Measurements from ENCODE around the gene ELOVL4.
A peak's percentile ranks its signal among the peaks of the same experiment; 100 is the strongest.

ELOVL4 gene

GRCh38 chr6:79872303-79872702 is 75.0 kb downstream of the ELOVL4 start:
- H3K4me3 ChIP-seq (replicated peaks in 1 of 2; ENCODE audit: low read depth in 2 of 2, low read length in 2 of 2), result no peak overlapping the region
- TF ChIP-seq CTCF (IDR thresholded peaks at IDR 0.05; ENCODE audit: low read depth, low read length), result no peak
- no peak for DNase-seq (ENCODE audit: low read depth in 2 of 2)

- TF ChIP-seq CTCF (IDR thresholded peaks at IDR 0.05; ENCODE audit: low read depth, low read length), result peak; percentile 96
- peak; percentile 76 for DNase-seq (ENCODE audit: low read depth in 2 of 2)
- H3K4me3 ChIP-seq (replicated peaks in 1 of 2; ENCODE audit: low read depth in 2 of 2, low read length in 2 of 2), result peak overlapping the region in 1 of 2 donors; percentile 0
Measured at GRCh38 chr6:79869600-79870084, 77.7 kb downstream of the ELOVL4 start.

- TF ChIP-seq CTCF (IDR thresholded peaks at IDR 0.05; ENCODE audit: low read depth, low read length), result no peak
- H3K4me3 ChIP-seq (replicated peaks in 1 of 2; ENCODE audit: low read depth in 2 of 2, low read length in 2 of 2), result no peak overlapping the region
- DNase-seq (ENCODE audit: low read depth in 2 of 2), result no peak
Measured at GRCh38 chr6:79869184-79869583, 78.2 kb downstream of the ELOVL4 start.

- peak; percentile 81 to 82 for DNase-seq (ENCODE audit: low read depth in 2 of 2)
- TF ChIP-seq CTCF (IDR thresholded peaks at IDR 0.05; ENCODE audit: low read depth, low read length), result peak; percentile 67
- H3K4me3 ChIP-seq (replicated peaks in 1 of 2; ENCODE audit: low read depth in 2 of 2, low read length in 2 of 2), result peak overlapping the region in 1 of 2 donors; percentile 20
Measured at GRCh38 chr6:79868098-79868722, 79.1 kb downstream of the ELOVL4 start.

Measured in cardiac fibroblast (primary cell).